Spleen (tissue), 7 donors: ENCODE data around the gene ITPK1.

Experiments
- CTCF ChIP-seq, 11 experiments: fragments of 200-600 bp in 7 of 11; fragments of 450-650 bp in 4 of 11; sonication (generic) in 4 of 11; IDR thresholded peaks in 8 of 11; conservative IDR thresholded peaks in 3 of 11; 1 replicate in 7 of 11; 2 replicates in 4 of 11; pipeline versions ENCODE4 v1.4.0 to v1.8.0; 2016 to 2021; ENCODE audit warnings: antibody characterized with exemption in 11 of 11, inconsistent platforms in 4 of 11, mild to moderate bottlenecking in 1 of 11
- POLR2A ChIP-seq, 3 donors: fragments of 450-650 bp; IDR thresholded peaks; one replicate each; pipeline ENCODE4 v1.5.1; 2017; ENCODE audit warnings: antibody characterized with exemption in 3 of 3, mild to moderate bottlenecking in 1 of 3
- donor health status: DM: no; HTN: no; CAD: no; lungs with moderate emphysema.
- donor health status: DM: no; HTN: no; CAD: no.
- donor health status: DM: no; HTN: no; CAD: no.

- no peak for TF ChIP-seq CTCF (IDR thresholded peaks at IDR 0.05 in 8 of 11, conservative IDR thresholded peaks at IDR 0.05 in 3 of 11)
- TF ChIP-seq POLR2A (IDR thresholded peaks at IDR 0.05), result no peak
Observed at GRCh38 chr14:92928258-92928629, 187.5 kb downstream of the ITPK1 start.
